Measurements from ENCODE around the gene GPX8.

GPX8 gene

GRCh38 chr5:55159763-55160492 lies at the start of gene GPX8:
GPX8 (plus strand) TSS chr5:55160171; CDS start chr5:55160193, 22 bp downstream.
- peaks cover 2% of the 10 kb centered on the region for H3K4me1 ChIP-seq (ENCODE audit: control insufficient read depth, insufficient read depth, low read length)
- no peak within 1 kb of the TSS for H3K9ac ChIP-seq (ENCODE audit: low read length)
- H3K27ac ChIP-seq (ENCODE audit: low read depth, low read length): peak within 1 kb of the TSS; percentile 21
- no peaks in the 10 kb centered on the region for H3K27me3 ChIP-seq (ENCODE audit: control insufficient read depth, insufficient read depth, low read length)
- H3K4me3 ChIP-seq (ENCODE audit: low read length): peak within 1 kb of the TSS; percentile 64
- H3K36me3 ChIP-seq (ENCODE audit: control insufficient read depth, insufficient read depth, low read length): no peaks in the 10 kb centered on the region

- H3K4me3 ChIP-seq (ENCODE audit: low read length): no peak overlapping the region
- H3K36me3 ChIP-seq (ENCODE audit: control insufficient read depth, insufficient read depth, low read length): no peaks in the 10 kb centered on the region
These were observed 49.8 kb upstream of the GPX8 start for GRCh38 chr5:55110217-55110616.

GRCh38 chr5:55113327-55113726 lies 46.6 kb upstream of the GPX8 start:
- Histone ChIP-seq H3K27ac (ENCODE audit: low read depth, low read length) (no peak overlapping the region), H3K27me3 (ENCODE audit: control insufficient read depth, insufficient read depth, low read length) (no peaks in the 10 kb centered on the region), H3K36me3 (ENCODE audit: control insufficient read depth, insufficient read depth, low read length) (no peaks in the 10 kb centered on the region), H3K9ac (ENCODE audit: low read length) (no peak overlapping the region), H3K4me3 (ENCODE audit: low read length) (no peak overlapping the region), H3K4me1 (ENCODE audit: control insufficient read depth, insufficient read depth, low read length) (no peaks in the 10 kb centered on the region)

More at GRCh38 chr5:55110217-55110616, 49.8 kb upstream of the GPX8 start:
- no peak overlapping the region for H3K9ac ChIP-seq (ENCODE audit: low read length)
- H3K4me1 ChIP-seq (ENCODE audit: control insufficient read depth, insufficient read depth, low read length): no peaks in the 10 kb centered on the region
- no peak overlapping the region for H3K27ac ChIP-seq (ENCODE audit: low read depth, low read length)
- no peaks in the 10 kb centered on the region for H3K27me3 ChIP-seq (ENCODE audit: control insufficient read depth, insufficient read depth, low read length)

- Histone ChIP-seq H3K4me1 (ENCODE audit: control insufficient read depth, insufficient read depth, low read length) (no peaks in the 10 kb centered on the region), H3K27me3 (ENCODE audit: control insufficient read depth, insufficient read depth, low read length) (no peaks in the 10 kb centered on the region), H3K36me3 (ENCODE audit: control insufficient read depth, insufficient read depth, low read length) (no peaks in the 10 kb centered on the region), H3K4me3 (ENCODE audit: low read length) (no peak overlapping the region), H3K27ac (ENCODE audit: low read depth, low read length) (no peak overlapping the region), H3K9ac (ENCODE audit: low read length) (no peak overlapping the region)
These were observed 45.9 kb upstream of the GPX8 start for GRCh38 chr5:55114061-55114460.

DNA sequence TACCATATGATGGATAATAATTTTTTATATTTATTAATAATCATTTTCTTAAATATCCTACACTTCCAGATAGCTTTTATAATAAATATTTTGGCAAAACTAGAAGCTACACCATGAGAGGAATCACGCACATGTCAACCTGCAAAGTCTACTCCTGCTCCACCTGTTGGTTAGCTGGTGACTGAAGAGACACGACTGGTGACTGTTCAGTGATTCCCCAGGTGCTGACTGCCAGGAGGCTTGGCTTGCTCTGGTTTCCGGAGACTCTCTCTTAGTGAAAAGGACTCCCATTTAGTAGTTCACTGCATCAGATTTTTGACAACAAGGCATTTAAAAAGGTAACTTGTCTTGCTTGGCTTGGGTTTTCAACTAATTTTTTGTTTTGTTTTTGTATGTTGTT lies 36.6 kb upstream of the GPX8 start:
- Histone ChIP-seq H3K36me3 (ENCODE audit: control insufficient read depth, insufficient read depth, low read length) (no peaks in the 10 kb centered on the region), H3K4me3 (ENCODE audit: low read length) (no peak overlapping the region), H3K27ac (ENCODE audit: low read depth, low read length) (no peak overlapping the region), H3K27me3 (ENCODE audit: control insufficient read depth, insufficient read depth, low read length) (no peaks in the 10 kb centered on the region), H3K9ac (ENCODE audit: low read length) (no peak overlapping the region), H3K4me1 (ENCODE audit: control insufficient read depth, insufficient read depth, low read length) (no peaks in the 10 kb centered on the region)

GRCh38 chr5:55134053-55134722 lies 25.8 kb upstream of the GPX8 start:
- no peaks in the 10 kb centered on the region for H3K4me1 ChIP-seq (ENCODE audit: control insufficient read depth, insufficient read depth, low read length)
- H3K36me3 ChIP-seq (ENCODE audit: control insufficient read depth, insufficient read depth, low read length): no peaks in the 10 kb centered on the region
- H3K27me3 ChIP-seq (ENCODE audit: control insufficient read depth, insufficient read depth, low read length): no peaks in the 10 kb centered on the region
- H3K9ac ChIP-seq (ENCODE audit: low read length): no peak overlapping the region
- H3K4me3 ChIP-seq (ENCODE audit: low read length): no peak overlapping the region
- H3K27ac ChIP-seq (ENCODE audit: low read depth, low read length): no peak overlapping the region

DNA sequence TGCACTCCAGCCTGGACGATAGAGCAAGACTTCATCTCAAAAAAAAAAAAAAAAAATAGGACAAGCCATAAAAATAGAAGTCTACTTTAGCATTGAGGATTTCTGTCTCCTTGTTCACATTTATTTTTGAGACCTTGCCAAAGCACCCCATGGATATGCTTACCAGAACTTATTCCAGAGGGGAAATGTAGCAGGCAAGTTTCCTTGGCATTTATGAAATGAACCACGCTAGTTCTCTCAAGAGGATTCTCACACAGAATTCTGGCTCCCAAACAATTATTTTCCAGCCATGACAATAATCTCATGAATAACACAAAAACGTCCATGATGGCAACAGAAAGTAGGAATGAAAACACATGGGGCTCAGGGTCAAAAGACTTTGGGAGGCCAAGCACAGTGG lies 23.4 kb upstream of the GPX8 start:
- Histone ChIP-seq H3K4me1 (ENCODE audit: control insufficient read depth, insufficient read depth, low read length) (no peaks in the 10 kb centered on the region), H3K4me3 (ENCODE audit: low read length) (no peak overlapping the region), H3K36me3 (ENCODE audit: control insufficient read depth, insufficient read depth, low read length) (no peaks in the 10 kb centered on the region), H3K27me3 (ENCODE audit: control insufficient read depth, insufficient read depth, low read length) (no peaks in the 10 kb centered on the region), H3K9ac (ENCODE audit: low read length) (no peak overlapping the region), H3K27ac (ENCODE audit: low read depth, low read length) (no peak overlapping the region)

DNA sequence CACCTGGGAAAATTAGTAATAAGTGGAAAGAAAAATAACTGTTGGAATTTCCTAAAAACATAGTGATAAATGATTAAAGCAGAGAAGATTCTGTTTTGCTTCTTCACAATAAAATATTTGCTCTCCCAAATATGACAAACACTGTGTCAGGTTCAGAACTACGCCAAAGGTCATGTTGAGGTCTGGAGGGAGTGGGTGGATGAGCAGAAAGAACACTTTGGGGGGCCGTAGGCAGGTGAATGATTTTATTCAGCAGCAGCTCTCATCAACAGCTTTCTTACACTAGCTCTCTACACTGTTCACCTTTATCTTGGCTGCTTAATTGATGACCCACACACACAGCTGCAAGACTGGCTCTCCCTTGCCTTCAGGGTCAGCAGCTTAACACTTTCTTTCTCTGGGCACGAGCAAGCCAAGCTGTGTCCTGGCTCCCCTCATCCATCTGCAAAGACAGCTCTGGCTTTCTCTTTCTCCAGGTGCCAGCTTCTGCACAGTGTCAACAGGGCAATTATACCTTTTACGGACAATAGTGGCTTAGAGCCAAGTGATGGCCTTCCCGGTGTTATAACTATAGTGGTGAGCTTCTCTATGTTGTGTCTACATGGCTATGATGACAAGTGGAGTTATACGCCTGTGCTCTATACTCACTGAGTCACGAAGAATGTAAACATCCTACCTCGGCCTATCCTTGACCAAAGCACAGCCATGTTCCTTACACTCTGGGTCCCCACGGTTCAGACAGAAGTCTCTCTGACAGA lies 18.9 kb upstream of the GPX8 start:
- H3K4me1 ChIP-seq (ENCODE audit: control insufficient read depth, insufficient read depth, low read length): no peaks in the 10 kb centered on the region
- H3K27ac ChIP-seq (ENCODE audit: low read depth, low read length): no peak overlapping the region
- no peaks in the 10 kb centered on the region for H3K27me3 ChIP-seq (ENCODE audit: control insufficient read depth, insufficient read depth, low read length)
- H3K4me3 ChIP-seq (ENCODE audit: low read length): no peak overlapping the region
- no peaks in the 10 kb centered on the region for H3K36me3 ChIP-seq (ENCODE audit: control insufficient read depth, insufficient read depth, low read length)
- no peak overlapping the region for H3K9ac ChIP-seq (ENCODE audit: low read length)

GRCh38 chr5:55141945-55142690 lies 17.9 kb upstream of the GPX8 start:
- Histone ChIP-seq H3K4me3 (ENCODE audit: low read length) (no peak overlapping the region), H3K4me1 (ENCODE audit: control insufficient read depth, insufficient read depth, low read length) (no peaks in the 10 kb centered on the region), H3K27ac (ENCODE audit: low read depth, low read length) (no peak overlapping the region), H3K27me3 (ENCODE audit: control insufficient read depth, insufficient read depth, low read length) (no peaks in the 10 kb centered on the region), H3K36me3 (ENCODE audit: control insufficient read depth, insufficient read depth, low read length) (no peaks in the 10 kb centered on the region), H3K9ac (ENCODE audit: low read length) (no peak overlapping the region)

DNA sequence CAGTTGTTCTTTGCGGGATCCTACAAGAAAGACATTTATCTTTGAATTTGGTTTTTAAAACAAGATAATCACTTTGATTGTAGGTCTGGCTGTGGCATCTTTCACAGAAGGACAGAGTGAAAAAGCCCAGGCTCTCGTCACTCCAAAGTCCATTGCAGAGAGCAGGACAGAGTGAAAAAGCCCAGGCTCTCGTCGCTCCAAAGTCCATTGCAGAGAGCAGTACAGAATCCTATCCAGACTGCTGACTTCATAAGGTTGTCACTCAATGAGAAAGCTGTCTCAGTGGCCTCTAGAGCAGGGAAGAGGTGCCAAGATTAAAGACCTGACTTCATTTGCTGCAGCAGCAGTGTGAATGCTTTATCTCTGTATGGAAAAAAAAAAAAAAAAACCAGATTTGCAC lies 16.3 kb upstream of the GPX8 start:
- Histone ChIP-seq H3K4me1 (ENCODE audit: control insufficient read depth, insufficient read depth, low read length) (no peaks in the 10 kb centered on the region), H3K27ac (ENCODE audit: low read depth, low read length) (no peak overlapping the region), H3K9ac (ENCODE audit: low read length) (no peak overlapping the region), H3K36me3 (ENCODE audit: control insufficient read depth, insufficient read depth, low read length) (no peaks in the 10 kb centered on the region), H3K27me3 (ENCODE audit: control insufficient read depth, insufficient read depth, low read length) (no peaks in the 10 kb centered on the region), H3K4me3 (ENCODE audit: low read length) (no peak overlapping the region)

- H3K9ac ChIP-seq (ENCODE audit: low read length): no peak overlapping the region
- H3K4me1 ChIP-seq (ENCODE audit: control insufficient read depth, insufficient read depth, low read length): no peaks in the 10 kb centered on the region
- no peaks in the 10 kb centered on the region for H3K27me3 ChIP-seq (ENCODE audit: control insufficient read depth, insufficient read depth, low read length)
- H3K27ac ChIP-seq (ENCODE audit: low read depth, low read length): no peak overlapping the region
- no peak overlapping the region for H3K4me3 ChIP-seq (ENCODE audit: low read length)
- no peaks in the 10 kb centered on the region for H3K36me3 ChIP-seq (ENCODE audit: control insufficient read depth, insufficient read depth, low read length)
These were observed 13.9 kb upstream of the GPX8 start for GRCh38 chr5:55146080-55146479.

DNA sequence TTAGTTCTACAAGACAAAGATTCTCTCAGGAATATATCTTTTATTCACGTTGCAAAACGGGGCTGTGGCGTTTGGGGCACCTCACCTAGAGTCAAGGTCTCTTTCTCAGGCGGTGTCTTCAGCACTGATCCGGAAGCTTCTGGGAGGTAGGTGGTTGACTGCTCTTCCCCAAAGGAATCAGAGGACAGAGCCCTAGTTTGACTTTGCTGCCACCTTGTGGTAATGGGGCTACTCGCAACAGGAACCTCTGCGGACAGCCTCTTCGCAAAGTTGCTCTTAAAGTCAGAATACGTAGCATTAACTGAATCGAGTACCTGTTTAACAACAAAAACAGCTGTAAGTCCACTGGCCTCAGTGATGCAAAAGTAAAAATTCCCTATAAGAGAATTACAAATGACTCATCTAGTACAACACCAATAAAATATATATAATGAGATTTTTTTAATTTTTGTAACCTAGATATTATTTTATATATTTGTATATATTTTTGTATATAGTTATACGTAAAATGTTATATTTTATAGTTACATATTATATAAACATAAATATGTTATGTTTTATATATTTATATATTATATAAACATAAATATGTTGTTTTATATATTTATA lies 13.3 kb upstream of the GPX8 start:
- Histone ChIP-seq H3K4me3 (ENCODE audit: low read length) (no peak overlapping the region), H3K27me3 (ENCODE audit: control insufficient read depth, insufficient read depth, low read length) (no peaks in the 10 kb centered on the region), H3K9ac (ENCODE audit: low read length) (no peak overlapping the region), H3K4me1 (ENCODE audit: control insufficient read depth, insufficient read depth, low read length) (no peaks in the 10 kb centered on the region), H3K36me3 (ENCODE audit: control insufficient read depth, insufficient read depth, low read length) (no peaks in the 10 kb centered on the region), H3K27ac (ENCODE audit: low read depth, low read length) (no peak overlapping the region)
